GM12873 (cell line): ENCODE measurements around the gene MFAP3L.

ENCODE experiments used
- CTCF ChIP-seq: IDR thresholded peaks from 2 replicates; pipeline ENCODE4 v1.5.1; 2012; ENCODE audit warnings: low read depth, mild to moderate bottlenecking, moderate library complexity, low read length, control low read depth; ENCODE audit not compliant: insufficient read depth; ENCODE audit errors: missing control alignments

The MFAP3L gene

GRCh38 chr4:170007113-170007512, 19.1 kb downstream of the MFAP3L start:
- TF ChIP-seq CTCF = no peak

- no peak for TF ChIP-seq CTCF
These were observed 20.7 kb downstream of the MFAP3L start for GRCh38 chr4:170005472-170005871.

- no peak for TF ChIP-seq CTCF
These were observed 21.4 kb downstream of the MFAP3L start for GRCh38 chr4:170004651-170005295.

- TF ChIP-seq CTCF = no peak
These were observed 22.8 kb downstream of the MFAP3L start for GRCh38 chr4:170003071-170004070.

GRCh38 chr4:170001745-170002267, 24.4 kb downstream of the MFAP3L start:
- TF ChIP-seq CTCF = no peak

GRCh38 chr4:170001011-170001744, 25.0 kb downstream of the MFAP3L start:
- no peak for TF ChIP-seq CTCF
